ENCODE results near the gene SIVA1.

GRCh38 chr14:104765517-104765916 is 12.6 kb downstream of the SIVA1 start:
- no peak for TF ChIP-seq GATA2 (IDR thresholded peaks at IDR 0.05; ENCODE audit: low read depth, low read length)
- TF ChIP-seq GATA3 (IDR thresholded peaks at IDR 0.05; ENCODE audit: low read depth, low read length), result no peak

Data from SH-SY5Y (cell line).